Measurements from ENCODE around the gene ZBED4.

DNA sequence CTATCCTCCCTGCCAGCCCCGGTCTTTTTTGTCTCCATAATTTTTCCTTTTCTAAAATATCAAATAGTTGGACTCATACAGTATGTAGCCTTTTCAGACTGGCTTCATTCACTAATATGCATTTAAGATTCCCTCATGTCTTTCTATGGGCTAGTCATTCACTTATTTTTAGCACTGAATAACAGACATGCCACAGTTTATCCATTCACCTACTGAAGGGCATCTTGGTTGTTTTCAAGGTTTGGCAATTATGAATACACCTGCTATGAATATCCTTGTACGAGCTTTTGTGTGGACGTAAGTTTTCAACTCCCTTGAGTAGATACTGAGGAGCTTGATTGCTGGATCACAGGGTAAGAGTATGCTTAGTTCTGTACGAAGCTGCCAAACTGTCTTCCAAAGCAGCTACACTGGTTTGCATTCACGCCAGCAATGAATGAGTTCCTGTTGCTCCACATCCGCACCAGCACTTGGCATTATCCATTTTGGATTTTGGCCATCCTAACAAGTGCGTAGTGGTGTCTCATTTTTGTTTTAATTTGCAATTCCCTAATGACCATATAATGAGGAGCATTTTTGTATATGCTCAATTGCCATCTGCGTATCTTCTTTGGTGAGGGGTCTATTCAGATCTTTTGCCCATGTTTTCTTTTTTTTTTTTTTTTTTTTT is 43.5 kb downstream of the ZBED4 start:
- TF ChIP-seq, protein P1, sequence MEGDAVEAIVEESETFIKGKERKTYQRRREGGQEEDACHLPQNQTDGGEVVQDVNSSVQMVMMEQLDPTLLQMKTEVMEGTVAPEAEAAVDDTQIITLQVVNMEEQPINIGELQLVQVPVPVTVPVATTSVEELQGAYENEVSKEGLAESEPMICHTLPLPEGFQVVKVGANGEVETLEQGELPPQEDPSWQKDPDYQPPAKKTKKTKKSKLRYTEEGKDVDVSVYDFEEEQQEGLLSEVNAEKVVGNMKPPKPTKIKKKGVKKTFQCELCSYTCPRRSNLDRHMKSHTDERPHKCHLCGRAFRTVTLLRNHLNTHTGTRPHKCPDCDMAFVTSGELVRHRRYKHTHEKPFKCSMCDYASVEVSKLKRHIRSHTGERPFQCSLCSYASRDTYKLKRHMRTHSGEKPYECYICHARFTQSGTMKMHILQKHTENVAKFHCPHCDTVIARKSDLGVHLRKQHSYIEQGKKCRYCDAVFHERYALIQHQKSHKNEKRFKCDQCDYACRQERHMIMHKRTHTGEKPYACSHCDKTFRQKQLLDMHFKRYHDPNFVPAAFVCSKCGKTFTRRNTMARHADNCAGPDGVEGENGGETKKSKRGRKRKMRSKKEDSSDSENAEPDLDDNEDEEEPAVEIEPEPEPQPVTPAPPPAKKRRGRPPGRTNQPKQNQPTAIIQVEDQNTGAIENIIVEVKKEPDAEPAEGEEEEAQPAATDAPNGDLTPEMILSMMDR (IDR thresholded peaks at IDR 0.05; ENCODE audit: low read length): no peak
- TF ChIP-seq EZH2 (optimal IDR thresholded peaks at IDR 0.05; ENCODE audit: low read depth, low read length): no peak
